Adipocyte (in vitro differentiated cells): Measurements from ENCODE around the gene MMP17.
A peak's percentile ranks its signal among the peaks of the same experiment; 100 is the strongest.

Source experiments
- DNase-seq: peaks from one replicate; pipeline ENCODE4 v3.0.0-alpha.2; 2015; ENCODE audit warnings: low read depth
- H3K27me3 ChIP-seq: replicated peaks from 2 replicates; pipeline ENCODE4 v1.7.0; 2013; ENCODE audit warnings: mild to moderate bottlenecking, low read length, moderate library complexity; ENCODE audit not compliant: control insufficient read depth, insufficient read depth
- H3K36me3 ChIP-seq: 2 replicates; pipeline ENCODE4 v1.7.0; 2013; ENCODE audit warnings: low read length, mild to moderate bottlenecking, moderate library complexity; ENCODE audit not compliant: control insufficient read depth, insufficient read depth, severe bottlenecking
- H3K4me1 ChIP-seq: 2 replicates; pipeline ENCODE4 v1.7.0; 2013; ENCODE audit warnings: mild to moderate bottlenecking, low read length, moderate library complexity; ENCODE audit not compliant: control insufficient read depth, insufficient read depth
- H3K4me3 ChIP-seq: 2 replicates; pipeline ENCODE4 v1.7.0; 2013; ENCODE audit warnings: mild to moderate bottlenecking, low read length, moderate library complexity
- H3K9ac ChIP-seq: 2 replicates; pipeline ENCODE4 v1.7.0; 2013; ENCODE audit warnings: mild to moderate bottlenecking, low read length, moderate library complexity
- H3K9me3 ChIP-seq: 2 replicates; pipeline ENCODE4 v1.7.0; 2013; ENCODE audit warnings: mild to moderate bottlenecking, low read length, moderate library complexity; ENCODE audit not compliant: control insufficient read depth

Gene MMP17

GRCh38 chr12:131852551-131853299 is 24.5 kb downstream of the MMP17 start:
- H3K9ac ChIP-seq = no peak overlapping the region
- H3K36me3 ChIP-seq = no peaks in the 10 kb centered on the region
- H3K4me3 ChIP-seq = no peak overlapping the region
- H3K4me1 ChIP-seq = no peaks in the 10 kb centered on the region
- H3K27me3 ChIP-seq = peaks cover 27% of the 10 kb centered on the region
- DNase-seq = no peak
- no peaks in the 10 kb centered on the region for H3K9me3 ChIP-seq

GRCh38 chr12:131853832-131854797 is 25.9 kb downstream of the MMP17 start:
- Histone ChIP-seq H3K4me1 (no peaks in the 10 kb centered on the region), H3K27me3 (peaks cover 27% of the 10 kb centered on the region), H3K9ac (no peak overlapping the region), H3K9me3 (no peaks in the 10 kb centered on the region), H3K36me3 (no peaks in the 10 kb centered on the region), H3K4me3 (no peak overlapping the region)
- DNase-seq = no peak

- no peak for DNase-seq
- Histone ChIP-seq H3K36me3 (no peaks in the 10 kb centered on the region), H3K9ac (no peak overlapping the region), H3K27me3 (peaks cover 27% of the 10 kb centered on the region), H3K9me3 (no peaks in the 10 kb centered on the region), H3K4me1 (no peaks in the 10 kb centered on the region), H3K4me3 (no peak overlapping the region)
Observed at GRCh38 chr12:131854861-131855476, 26.8 kb downstream of the MMP17 start.

GRCh38 chr12:131855521-131856142 is 27.4 kb downstream of the MMP17 start:
- Histone ChIP-seq H3K4me1 (peaks cover 5% of the 10 kb centered on the region), H3K9ac (no peak overlapping the region), H3K9me3 (no peaks in the 10 kb centered on the region), H3K27me3 (peaks cover 27% of the 10 kb centered on the region), H3K36me3 (no peaks in the 10 kb centered on the region), H3K4me3 (no peak overlapping the region)
- DNase-seq = no peak

- no peaks in the 10 kb centered on the region for H3K9me3 ChIP-seq
- no peak for DNase-seq
- peaks cover 14% of the 10 kb centered on the region for H3K4me1 ChIP-seq
- no peak overlapping the region for H3K4me3 ChIP-seq
- no peak overlapping the region for H3K9ac ChIP-seq
- no peaks in the 10 kb centered on the region for H3K36me3 ChIP-seq
- peaks cover 27% of the 10 kb centered on the region for H3K27me3 ChIP-seq
Observed at GRCh38 chr12:131856366-131857097, 28.3 kb downstream of the MMP17 start.

- no peaks in the 10 kb centered on the region for H3K9me3 ChIP-seq
- no peak overlapping the region for H3K9ac ChIP-seq
- DNase-seq = no peak
- no peak overlapping the region for H3K4me3 ChIP-seq
- H3K27me3 ChIP-seq = peaks cover 27% of the 10 kb centered on the region
- H3K36me3 ChIP-seq = no peaks in the 10 kb centered on the region
- H3K4me1 ChIP-seq = peaks cover 23% of the 10 kb centered on the region
Observed at GRCh38 chr12:131857908-131858850, 30.0 kb downstream of the MMP17 start.

- H3K4me1 ChIP-seq = peaks cover 23% of the 10 kb centered on the region
- peak overlapping the region; percentile 77 for H3K9ac ChIP-seq
- peak overlapping the region; percentile 69 for H3K4me3 ChIP-seq
- DNase-seq = peak; percentile 86
- no peaks in the 10 kb centered on the region for H3K36me3 ChIP-seq
- no peaks in the 10 kb centered on the region for H3K9me3 ChIP-seq
- peaks cover 15% of the 10 kb centered on the region for H3K27me3 ChIP-seq
Observed at GRCh38 chr12:131860472-131861260, 32.5 kb downstream of the MMP17 start.

- no peaks in the 10 kb centered on the region for H3K9me3 ChIP-seq
- H3K4me1 ChIP-seq = peaks cover 23% of the 10 kb centered on the region
- H3K27me3 ChIP-seq = peaks cover 7% of the 10 kb centered on the region
- H3K4me3 ChIP-seq = no peak overlapping the region
- DNase-seq = no peak
- peak overlapping the region; percentile 77 for H3K9ac ChIP-seq
- H3K36me3 ChIP-seq = no peaks in the 10 kb centered on the region
Observed at GRCh38 chr12:131861261-131862083, 33.3 kb downstream of the MMP17 start.

GRCh38 chr12:131862084-131862441 is 33.9 kb downstream of the MMP17 start:
- H3K4me3 ChIP-seq = no peak overlapping the region
- no peaks in the 10 kb centered on the region for H3K36me3 ChIP-seq
- no peak overlapping the region for H3K9ac ChIP-seq
- peaks cover 23% of the 10 kb centered on the region for H3K4me1 ChIP-seq
- H3K27me3 ChIP-seq = peaks cover 4% of the 10 kb centered on the region
- DNase-seq = no peak
- no peaks in the 10 kb centered on the region for H3K9me3 ChIP-seq
